ENCODE measurements around the gene TIMP1.

The TIMP1 gene

DNA sequence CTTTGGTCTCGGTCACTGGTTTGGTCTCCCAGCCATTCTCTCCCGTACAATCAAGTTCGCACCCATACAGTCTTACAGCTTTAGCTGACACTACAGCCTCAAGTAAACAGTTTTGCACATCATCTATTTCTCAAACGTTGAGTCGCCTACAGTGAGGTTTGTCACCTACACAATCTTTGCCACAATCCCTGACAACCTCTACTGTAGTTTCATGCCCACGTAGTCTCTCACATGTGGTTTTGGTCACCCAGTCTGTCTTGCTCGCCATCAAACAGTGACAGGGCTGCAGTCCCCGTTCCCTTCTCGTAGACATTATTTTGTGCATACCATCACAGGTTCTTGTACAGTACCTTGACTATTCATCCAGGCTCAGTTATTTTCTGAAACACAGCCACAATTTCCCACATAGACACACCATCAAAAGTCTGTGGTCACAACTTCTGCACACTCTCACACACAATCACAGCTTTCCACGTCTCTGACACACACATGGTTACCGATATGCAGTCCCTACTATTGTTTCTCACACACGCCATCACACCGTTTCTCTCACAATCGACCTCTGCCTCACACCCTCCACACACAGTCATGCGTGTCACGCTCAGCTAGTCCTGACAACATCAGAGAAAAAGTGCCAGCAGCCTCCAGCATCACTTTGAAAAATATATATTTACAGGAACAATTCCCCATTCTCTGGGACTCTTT, 52.8 kb downstream of the TIMP1 start:
- DNase-seq (ENCODE audit: low spot score) = no peak

All from AG08395 (cell line).